Neural cell (in vitro differentiated cells): ENCODE results near the gene RALGAPB. TPM values are rescaled to one million over a fixed set of nuclear protein-coding genes. Genes with fewer than 3 reads are reported as not detected.

Experiments
- H2AFZ ChIP-seq: fragments of 200-600, 300-800 bp; sonication (generic), shearing (Covaris generic); 2 replicates; pipeline ENCODE4 v1.6.0; 2014; ENCODE audit warnings: low read depth, mild to moderate bottlenecking, antibody characterized with exemption, low read length, moderate library complexity
- H3F3A ChIP-seq: fragments of 200-600 bp; shearing (Covaris generic); 2 replicates; pipeline ENCODE4 v1.6.1; 2016; ENCODE audit warnings: mild to moderate bottlenecking, moderate library complexity, mixed read lengths, antibody characterized with exemption, low read length; ENCODE audit not compliant: insufficient read depth, poor library complexity, severe bottlenecking
- H3K27ac ChIP-seq: fragments of 200-600, 300-800 bp; sonication (generic), shearing (Covaris generic); 2 replicates; pipeline ENCODE4 v1.5.1; 2014; ENCODE audit warnings: mild to moderate bottlenecking, low read length, moderate library complexity
- H3K27me3 ChIP-seq: fragments of 300-800, 200-600 bp; sonication (generic), shearing (Covaris generic); 2 replicates; pipeline ENCODE4 v1.6.0; 2014; ENCODE audit warnings: mild to moderate bottlenecking, low read depth, low read length, moderate library complexity; ENCODE audit not compliant: insufficient read depth
- H3K36me3 ChIP-seq: fragments of 300-800, 200-600 bp; sonication (generic), shearing (Covaris generic); 2 replicates; pipeline ENCODE4 v1.5.1; 2014; ENCODE audit warnings: mild to moderate bottlenecking, antibody characterized with exemption, low read length, moderate library complexity; ENCODE audit not compliant: insufficient read depth
- H3K4me2 ChIP-seq: fragments of 300-800, 200-600 bp; sonication (generic), shearing (Covaris generic); 2 replicates; pipeline ENCODE4 v1.6.0; 2014; ENCODE audit warnings: mild to moderate bottlenecking, low read length
- H3K4me3 ChIP-seq: fragments of 300-800, 200-600 bp; sonication (generic), shearing (Covaris generic); 2 replicates; pipeline ENCODE4 v1.5.1; 2014; ENCODE audit warnings: mild to moderate bottlenecking, low read length, moderate library complexity
- H3K79me2 ChIP-seq: fragments of 200-600 bp; shearing (Covaris generic); replicated peaks from 2 replicates; pipeline ENCODE4 v1.6.0; 2014; ENCODE audit warnings: mild to moderate bottlenecking, low read length, moderate library complexity; ENCODE audit not compliant: insufficient read depth
- H3K9ac ChIP-seq: fragments of 300-800, 200-600 bp; sonication (generic), shearing (Covaris generic); 2 replicates; pipeline ENCODE4 v1.6.1; 2016; ENCODE audit warnings: mild to moderate bottlenecking, low read length, mixed read lengths
- H3K9me2 ChIP-seq: fragments of 200-600 bp; shearing (Covaris generic); 2 replicates; pipeline ENCODE4 v1.6.1; 2016; ENCODE audit warnings: mild to moderate bottlenecking, low read length, mixed read lengths; ENCODE audit not compliant: insufficient read depth
- H3K9me3 ChIP-seq: fragments of 200-600, 300-800 bp; sonication (generic), shearing (Covaris generic); 2 replicates; pipeline ENCODE4 v1.6.1; 2016; ENCODE audit warnings: mild to moderate bottlenecking, mixed run types, low read length, moderate library complexity, mixed read lengths
- H4K20me1 ChIP-seq: fragments of 200-600 bp; shearing (Covaris generic); 2 replicates; pipeline ENCODE4 v1.6.1; 2016; ENCODE audit warnings: mild to moderate bottlenecking, mixed run types; ENCODE audit not compliant: insufficient read depth
- EP300 ChIP-seq: fragments of 450-650 bp; conservative IDR thresholded peaks from 2 replicates; pipeline ENCODE4 v1.6.1; 2014; ENCODE audit warnings: antibody characterized with exemption, mild to moderate bottlenecking, moderate library complexity; ENCODE audit not compliant: poor library complexity, severe bottlenecking
- EZH2 ChIP-seq: fragments of 200-600, 300-800 bp; shearing (Covaris generic), sonication (generic); IDR thresholded peaks from 2 replicates; pipeline ENCODE4 v1.6.1; 2014; ENCODE audit warnings: antibody characterized with exemption, low read length, borderline replicate concordance, mild to moderate bottlenecking; ENCODE audit not compliant: insufficient read depth, poor library complexity, severe bottlenecking
- MXI1 ChIP-seq: fragments of 450-650 bp; conservative IDR thresholded peaks from 2 replicates; pipeline ENCODE4 v1.6.1; 2014; ENCODE audit warnings: antibody characterized with exemption, mild to moderate bottlenecking; ENCODE audit not compliant: poor library complexity, severe bottlenecking
- POLR2AphosphoS5 ChIP-seq: IDR thresholded peaks from 2 replicates; pipeline ENCODE4 v1.6.1; 2012
- RAD21 ChIP-seq: fragments of 450-650 bp; conservative IDR thresholded peaks from 2 replicates; pipeline ENCODE4 v1.6.1; 2014; ENCODE audit warnings: antibody characterized with exemption, mild to moderate bottlenecking, moderate library complexity
- SMC3 ChIP-seq: fragments of 450-650 bp; conservative IDR thresholded peaks from 2 replicates; pipeline ENCODE4 v1.6.1; 2014; ENCODE audit warnings: antibody characterized with exemption, mild to moderate bottlenecking, moderate library complexity; ENCODE audit not compliant: poor library complexity
- TAF1 ChIP-seq: IDR thresholded peaks from 2 replicates; pipeline ENCODE4 v1.6.1; 2012; ENCODE audit warnings: low read depth
- polyA plus RNA-seq: library from polyadenylated mRNA; depleted of rRNA; stranded (reverse); fragments of >200 nt; gene quantifications from 2 replicates; pipeline ENCODE4 v1.2.3, GENCODE V29; 2014
- TF ChIP-seq, protein P1 (sequence below): IDR thresholded peaks from 2 replicates; pipeline ENCODE4 v1.6.1; 2012; ENCODE audit warnings: borderline replicate concordance
- TF ChIP-seq, protein P2 (sequence below): fragments of 450-650 bp; IDR thresholded peaks from 2 replicates; pipeline ENCODE4 v1.5.1; 2014; ENCODE audit warnings: antibody characterized with exemption, mild to moderate bottlenecking, moderate library complexity; ENCODE audit not compliant: poor library complexity, severe bottlenecking

The RALGAPB gene
- polyA plus RNA-seq, 1 donor from 2014 or later: 30.0 TPM

GRCh38 chr20:38547288-38548085 is 74.8 kb downstream of the RALGAPB start:
- no peaks in the 10 kb centered on the region for H3K79me2 ChIP-seq
- H3K4me3 ChIP-seq: no peak overlapping the region
- H4K20me1 ChIP-seq: no peaks in the 10 kb centered on the region
- no peaks in the 10 kb centered on the region for H3K9me2 ChIP-seq
- H3F3A ChIP-seq: no peaks in the 10 kb centered on the region
- no peak overlapping the region for H2AFZ ChIP-seq
- peaks cover 8% of the 10 kb centered on the region for H3K36me3 ChIP-seq
- H3K9ac ChIP-seq: no peak overlapping the region
- H3K27ac ChIP-seq: no peak overlapping the region
- H3K9me3 ChIP-seq: no peaks in the 10 kb centered on the region
- no peak overlapping the region for H3K4me2 ChIP-seq
- TF ChIP-seq MXI1 (no peak), EZH2 (no peak), RAD21 (no peak), EP300 (no peak), POLR2AphosphoS5 (no peak), TAF1 (no peak), SMC3 (no peak)
- TF ChIP-seq, protein P1, sequence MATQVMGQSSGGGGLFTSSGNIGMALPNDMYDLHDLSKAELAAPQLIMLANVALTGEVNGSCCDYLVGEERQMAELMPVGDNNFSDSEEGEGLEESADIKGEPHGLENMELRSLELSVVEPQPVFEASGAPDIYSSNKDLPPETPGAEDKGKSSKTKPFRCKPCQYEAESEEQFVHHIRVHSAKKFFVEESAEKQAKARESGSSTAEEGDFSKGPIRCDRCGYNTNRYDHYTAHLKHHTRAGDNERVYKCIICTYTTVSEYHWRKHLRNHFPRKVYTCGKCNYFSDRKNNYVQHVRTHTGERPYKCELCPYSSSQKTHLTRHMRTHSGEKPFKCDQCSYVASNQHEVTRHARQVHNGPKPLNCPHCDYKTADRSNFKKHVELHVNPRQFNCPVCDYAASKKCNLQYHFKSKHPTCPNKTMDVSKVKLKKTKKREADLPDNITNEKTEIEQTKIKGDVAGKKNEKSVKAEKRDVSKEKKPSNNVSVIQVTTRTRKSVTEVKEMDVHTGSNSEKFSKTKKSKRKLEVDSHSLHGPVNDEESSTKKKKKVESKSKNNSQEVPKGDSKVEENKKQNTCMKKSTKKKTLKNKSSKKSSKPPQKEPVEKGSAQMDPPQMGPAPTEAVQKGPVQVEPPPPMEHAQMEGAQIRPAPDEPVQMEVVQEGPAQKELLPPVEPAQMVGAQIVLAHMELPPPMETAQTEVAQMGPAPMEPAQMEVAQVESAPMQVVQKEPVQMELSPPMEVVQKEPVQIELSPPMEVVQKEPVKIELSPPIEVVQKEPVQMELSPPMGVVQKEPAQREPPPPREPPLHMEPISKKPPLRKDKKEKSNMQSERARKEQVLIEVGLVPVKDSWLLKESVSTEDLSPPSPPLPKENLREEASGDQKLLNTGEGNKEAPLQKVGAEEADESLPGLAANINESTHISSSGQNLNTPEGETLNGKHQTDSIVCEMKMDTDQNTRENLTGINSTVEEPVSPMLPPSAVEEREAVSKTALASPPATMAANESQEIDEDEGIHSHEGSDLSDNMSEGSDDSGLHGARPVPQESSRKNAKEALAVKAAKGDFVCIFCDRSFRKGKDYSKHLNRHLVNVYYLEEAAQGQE: no peak
- TF ChIP-seq, protein P2, sequence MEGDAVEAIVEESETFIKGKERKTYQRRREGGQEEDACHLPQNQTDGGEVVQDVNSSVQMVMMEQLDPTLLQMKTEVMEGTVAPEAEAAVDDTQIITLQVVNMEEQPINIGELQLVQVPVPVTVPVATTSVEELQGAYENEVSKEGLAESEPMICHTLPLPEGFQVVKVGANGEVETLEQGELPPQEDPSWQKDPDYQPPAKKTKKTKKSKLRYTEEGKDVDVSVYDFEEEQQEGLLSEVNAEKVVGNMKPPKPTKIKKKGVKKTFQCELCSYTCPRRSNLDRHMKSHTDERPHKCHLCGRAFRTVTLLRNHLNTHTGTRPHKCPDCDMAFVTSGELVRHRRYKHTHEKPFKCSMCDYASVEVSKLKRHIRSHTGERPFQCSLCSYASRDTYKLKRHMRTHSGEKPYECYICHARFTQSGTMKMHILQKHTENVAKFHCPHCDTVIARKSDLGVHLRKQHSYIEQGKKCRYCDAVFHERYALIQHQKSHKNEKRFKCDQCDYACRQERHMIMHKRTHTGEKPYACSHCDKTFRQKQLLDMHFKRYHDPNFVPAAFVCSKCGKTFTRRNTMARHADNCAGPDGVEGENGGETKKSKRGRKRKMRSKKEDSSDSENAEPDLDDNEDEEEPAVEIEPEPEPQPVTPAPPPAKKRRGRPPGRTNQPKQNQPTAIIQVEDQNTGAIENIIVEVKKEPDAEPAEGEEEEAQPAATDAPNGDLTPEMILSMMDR: no peak
- no peaks in the 10 kb centered on the region for H3K27me3 ChIP-seq

DNA sequence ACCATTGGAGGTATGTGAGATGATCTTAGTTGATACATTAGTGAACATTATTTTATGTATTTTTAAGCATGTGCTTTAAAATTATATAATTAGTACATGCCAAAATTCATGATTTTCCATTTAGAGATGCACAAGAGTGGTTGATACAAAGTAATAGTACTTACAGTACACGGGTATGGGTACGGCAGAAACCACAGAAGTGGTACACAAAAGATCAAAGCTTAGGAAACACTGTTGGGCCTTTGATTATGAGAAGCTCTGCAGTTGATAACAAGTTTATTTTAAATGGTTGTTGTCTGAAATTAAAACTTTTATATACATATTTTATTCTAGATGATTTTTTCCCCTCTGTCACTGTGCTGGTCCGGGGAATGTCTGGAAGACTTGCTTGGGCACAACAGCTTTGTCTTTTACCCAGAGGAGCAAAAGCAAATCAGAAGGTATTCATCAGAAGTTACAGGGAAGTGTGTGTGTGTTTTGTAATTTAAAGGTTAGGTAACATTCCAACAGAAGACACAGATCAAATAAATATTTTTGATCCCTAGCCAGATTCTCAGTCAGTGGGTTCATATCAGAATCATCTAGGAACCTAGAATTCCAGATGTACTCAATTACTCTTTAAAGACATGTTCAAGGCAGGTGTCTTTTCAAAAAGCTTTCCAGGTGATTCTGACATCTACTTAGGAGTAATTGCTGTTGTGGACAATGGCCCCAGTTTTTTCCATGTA is 75.9 kb downstream of the RALGAPB start:
- no peak overlapping the region for H3K4me3 ChIP-seq
- H3K9me3 ChIP-seq: no peaks in the 10 kb centered on the region
- H3K27ac ChIP-seq: no peak overlapping the region
- no peaks in the 10 kb centered on the region for H3F3A ChIP-seq
- no peak overlapping the region for H2AFZ ChIP-seq
- H3K4me2 ChIP-seq: no peak overlapping the region
- H3K9me2 ChIP-seq: no peaks in the 10 kb centered on the region
- H3K79me2 ChIP-seq: no peaks in the 10 kb centered on the region
- no peaks in the 10 kb centered on the region for H4K20me1 ChIP-seq
- TF ChIP-seq POLR2AphosphoS5 (no peak), MXI1 (no peak)
- no peak overlapping the region for H3K9ac ChIP-seq
- no peaks in the 10 kb centered on the region for H3K27me3 ChIP-seq
- H3K36me3 ChIP-seq: peaks cover 12% of the 10 kb centered on the region
